Endodermal cell (in vitro differentiated cells): Measurements from ENCODE around the gene CALD1. TPM values are rescaled to one million over a fixed set of nuclear protein-coding genes. Genes with fewer than 3 reads are reported as not detected.

Source experiments
- DNase-seq: peaks from one replicate; pipeline ENCODE4 v3.0.0-alpha.2; 2017
- H3K27ac ChIP-seq: 2 replicates; pipeline ENCODE4 v1.5.1; 2013; ENCODE audit warnings: mild to moderate bottlenecking, low read depth, low read length, moderate library complexity
- H3K27me3 ChIP-seq: 2 replicates; pipeline ENCODE4 v1.6.1; 2013; ENCODE audit warnings: mild to moderate bottlenecking, low read length, moderate library complexity; ENCODE audit not compliant: insufficient read depth, control insufficient read depth, poor library complexity, severe bottlenecking
- H3K36me3 ChIP-seq: 2 replicates; pipeline ENCODE4 v1.7.0; 2013; ENCODE audit warnings: mild to moderate bottlenecking, low read length, moderate library complexity; ENCODE audit not compliant: control insufficient read depth, insufficient read depth
- H3K4me1 ChIP-seq: one replicate; pipeline ENCODE4 v1.7.0; 2013; ENCODE audit warnings: low read length; ENCODE audit not compliant: control insufficient read depth, insufficient read depth
- H3K4me3 ChIP-seq: 2 replicates; pipeline ENCODE4 v1.5.1; 2013; ENCODE audit warnings: mild to moderate bottlenecking, low read length, moderate library complexity
- H3K9ac ChIP-seq: 2 replicates; pipeline ENCODE4 v1.6.1; 2013; ENCODE audit warnings: mild to moderate bottlenecking, low read length, moderate library complexity; ENCODE audit not compliant: poor library complexity, severe bottlenecking; ENCODE audit errors: extremely low read depth
- H3K9me3 ChIP-seq: 2 replicates; pipeline ENCODE4 v1.6.1; 2013; ENCODE audit warnings: mild to moderate bottlenecking, low read length, moderate library complexity; ENCODE audit not compliant: control insufficient read depth
- H3K27ac Mint-ChIP-seq: 2 replicates; pipeline ENCODE4 v1.8.0; 2020; ENCODE audit warnings: mixed read lengths
- H3K27me3 Mint-ChIP-seq: 2 replicates; pipeline ENCODE4 v1.8.0; 2021; ENCODE audit warnings: mild to moderate bottlenecking, mixed read lengths; ENCODE audit not compliant: insufficient read depth
- H3K36me3 Mint-ChIP-seq: 2 replicates; pipeline ENCODE4 v1.8.0; 2020; ENCODE audit warnings: low read depth, mixed read lengths
- H3K4me1 Mint-ChIP-seq: 2 replicates; pipeline ENCODE4 v1.8.0; 2020; ENCODE audit warnings: mixed read lengths
- H3K4me3 Mint-ChIP-seq: 2 replicates; pipeline ENCODE4 v1.8.0; 2020; ENCODE audit warnings: mild to moderate bottlenecking, moderate library complexity, mixed read lengths
- H3K9me3 Mint-ChIP-seq: 2 replicates; pipeline ENCODE4 v1.8.0; 2020; ENCODE audit warnings: mild to moderate bottlenecking, mixed read lengths
- CTCF ChIP-seq: fragments of 200-600 bp; sonication (generic); conservative IDR thresholded peaks from 2 replicates; pipeline ENCODE4 v1.5.0; 2021; ENCODE audit warnings: antibody characterized with exemption, mild to moderate bottlenecking
- WGBS, 2 experiments: methylation state at CpG; one replicate each; pipeline versions ENCODE4 v1.1.5 to v1.1.7; 2013; ENCODE audit warnings: missing lambda C conversion rate in 2 of 2, mixed read lengths in 1 of 2; ENCODE audit not compliant: insufficient coverage in 1 of 2, insufficient read length in 1 of 2; 5-methylcytosine and 5-hydroxymethylcytosine counted together
- total RNA-seq, 2 donors: library from RNA; stranded (reverse); fragmentation: NEBNext Ultra II Directional in 1 of 2; extraction: Animal tissue kit (Norgen Biotek cat#: 25700) in 1 of 2; gene quantifications; 2 replicates in 1 of 2; 3 replicates in 1 of 2; pipeline ENCODE4 v1.2.1, GENCODE V29; 2021

The CALD1 gene
- total RNA-seq, 2 donors from 2014 or later: 111 to 132 TPM

GRCh38 chr7:134736381-134736780, 43.1 kb upstream of the CALD1 start:
- TF ChIP-seq CTCF: no peak
- 87 to 90% methylated on average over 2 of the region's 2 CpGs for WGBS, 2 experiments
- Mint-ChIP-seq H3K4me3 (no peak overlapping the region), H3K4me1 (no peaks in the 10 kb centered on the region), H3K27ac (no peak overlapping the region), H3K9me3 (no peaks in the 10 kb centered on the region), H3K36me3 (no peaks in the 10 kb centered on the region), H3K27me3 (no peaks in the 10 kb centered on the region)
- Histone ChIP-seq H3K4me3 (no peak overlapping the region), H3K9me3 (no peaks in the 10 kb centered on the region), H3K36me3 (no peaks in the 10 kb centered on the region), H3K27me3 (no peaks in the 10 kb centered on the region), H3K27ac (no peak overlapping the region), H3K4me1 (no peaks in the 10 kb centered on the region), H3K9ac (no peak overlapping the region)
- peak; percentile 2 for DNase-seq

GRCh38 chr7:134737566-134738345, 41.7 kb upstream of the CALD1 start:
- no peaks in the 10 kb centered on the region for H3K27me3 ChIP-seq
- Mint-ChIP-seq H3K27ac (no peak overlapping the region), H3K36me3 (no peaks in the 10 kb centered on the region), H3K27me3 (no peaks in the 10 kb centered on the region), H3K4me1 (peaks cover 10% of the 10 kb centered on the region), H3K9me3 (no peaks in the 10 kb centered on the region), H3K4me3 (no peak overlapping the region)
- no peak overlapping the region for H3K4me3 ChIP-seq
- no peak overlapping the region for H3K27ac ChIP-seq
- H3K9me3 ChIP-seq: no peaks in the 10 kb centered on the region
- H3K4me1 ChIP-seq: no peaks in the 10 kb centered on the region
- peak; percentile 16 for DNase-seq
- TF ChIP-seq CTCF: no peak
- 84 to 90% methylated on average over 4 to 7 of the region's 7 CpGs for WGBS, 2 experiments
- H3K9ac ChIP-seq: no peak overlapping the region
- H3K36me3 ChIP-seq: no peaks in the 10 kb centered on the region

- peak; percentile 3 for DNase-seq
- WGBS, 2 experiments: 95 to 100% methylated on average over 1 to 3 of the region's 3 CpGs
- H3K4me3 Mint-ChIP-seq: no peak overlapping the region
- H3K9me3 ChIP-seq: no peaks in the 10 kb centered on the region
- no peak overlapping the region for H3K9ac ChIP-seq
- no peak overlapping the region for H3K27ac ChIP-seq
- no peak overlapping the region for H3K27ac Mint-ChIP-seq
- H3K27me3 ChIP-seq: no peaks in the 10 kb centered on the region
- H3K36me3 ChIP-seq: no peaks in the 10 kb centered on the region
- H3K27me3 Mint-ChIP-seq: no peaks in the 10 kb centered on the region
- H3K9me3 Mint-ChIP-seq: no peaks in the 10 kb centered on the region
- peaks cover 22% of the 10 kb centered on the region for H3K4me1 Mint-ChIP-seq
- no peak for TF ChIP-seq CTCF
- no peaks in the 10 kb centered on the region for H3K36me3 Mint-ChIP-seq
- no peak overlapping the region for H3K4me3 ChIP-seq
- no peaks in the 10 kb centered on the region for H3K4me1 ChIP-seq
Measured at GRCh38 chr7:134739362-134739761, 40.1 kb upstream of the CALD1 start.
